CD4-positive, CD25-positive, alpha-beta regulatory T cell (primary cell): ENCODE data around the gene FBXO36. TPM values are rescaled to one million over a fixed set of nuclear protein-coding genes. Genes with fewer than 3 reads are reported as not detected.
A peak's percentile ranks its signal among the peaks of the same experiment; 100 is the strongest.

ENCODE experiments used
- ATAC-seq, 2 donors: fragments of 150-1000 bp; cut with Tn5 transposase; one replicate each; pipeline ENCODE4 v1.10.0; 2021; ENCODE audit warnings: low read depth in 2 of 2, moderate number of reproducible peaks in 2 of 2, moderate library complexity in 1 of 2
- DNase-seq, 3 donors: peaks; one replicate each; pipeline versions ENCODE4 v3.0.0 to v3.0.0-alpha.2; 2012 to 2022; ENCODE audit warnings: mixed read lengths in 1 of 3
- H3K27ac ChIP-seq: one replicate; pipeline ENCODE4 v1.7.0; 2013; ENCODE audit warnings: mild to moderate bottlenecking, low read length; ENCODE audit not compliant: insufficient read depth, poor library complexity, severe bottlenecking
- H3K27me3 ChIP-seq: one replicate; pipeline ENCODE4 v1.7.0; 2013; ENCODE audit warnings: low read length; ENCODE audit not compliant: control insufficient read depth, insufficient read depth
- H3K36me3 ChIP-seq: one replicate; pipeline ENCODE4 v1.7.0; 2013; ENCODE audit warnings: mild to moderate bottlenecking, low read length, moderate library complexity; ENCODE audit not compliant: control insufficient read depth, insufficient read depth
- H3K4me1 ChIP-seq: 2 replicates; pipeline ENCODE4 v1.7.0; 2013; ENCODE audit warnings: mild to moderate bottlenecking, low read length; ENCODE audit not compliant: insufficient read depth, control insufficient read depth, poor library complexity, severe bottlenecking
- H3K4me3 ChIP-seq: one replicate; pipeline ENCODE4 v1.7.0; 2013; ENCODE audit warnings: low read depth, mild to moderate bottlenecking, low read length, moderate library complexity
- H3K9me3 ChIP-seq, 2 experiments: 1 replicate in 1 of 2; 2 replicates in 1 of 2; pipeline ENCODE4 v1.7.0; 2013; ENCODE audit warnings: low read length in 2 of 2, mild to moderate bottlenecking in 1 of 2, moderate library complexity in 1 of 2; ENCODE audit not compliant: control insufficient read depth in 2 of 2
- H3K27ac Mint-ChIP-seq, 3 donors: one replicate each; pipeline ENCODE4 v1.8.0; 2020 to 2022; ENCODE audit warnings: mild to moderate bottlenecking in 3 of 3, mixed read lengths in 3 of 3, moderate library complexity in 2 of 3
- H3K27me3 Mint-ChIP-seq: one replicate; pipeline ENCODE4 v1.8.0; 2022; ENCODE audit warnings: mild to moderate bottlenecking, mixed read lengths
- H3K36me3 Mint-ChIP-seq: one replicate; pipeline ENCODE4 v1.8.0; 2020; ENCODE audit warnings: mixed read lengths
- H3K4me1 Mint-ChIP-seq, 4 donors: one replicate each; pipeline ENCODE4 v1.8.0; 2020 to 2022; ENCODE audit warnings: mixed read lengths in 4 of 4, mild to moderate bottlenecking in 1 of 4
- H3K4me3 Mint-ChIP-seq, 4 donors: one replicate each; pipeline ENCODE4 v1.8.0; 2020 to 2022; ENCODE audit warnings: mild to moderate bottlenecking in 4 of 4, mixed read lengths in 4 of 4, moderate library complexity in 3 of 4
- H3K9me3 Mint-ChIP-seq, 7 donors: one replicate each; pipeline ENCODE4 v1.8.0; 2020 to 2022; ENCODE audit warnings: mixed read lengths in 7 of 7, mild to moderate bottlenecking in 3 of 7, moderate library complexity in 2 of 7
- polyA plus RNA-seq, 4 donors: library from polyadenylated mRNA; unstranded; fragments of 300-500 nt; fragmentation: Illumina TruSeq; gene quantifications; one replicate each; pipeline ENCODE4 v1.2.3, GENCODE V29; 2021
- total RNA-seq: library from RNA; stranded (reverse); gene quantifications from one replicate; pipeline ENCODE4 v1.2.3, GENCODE V29; 2022

Gene FBXO36, protein sequence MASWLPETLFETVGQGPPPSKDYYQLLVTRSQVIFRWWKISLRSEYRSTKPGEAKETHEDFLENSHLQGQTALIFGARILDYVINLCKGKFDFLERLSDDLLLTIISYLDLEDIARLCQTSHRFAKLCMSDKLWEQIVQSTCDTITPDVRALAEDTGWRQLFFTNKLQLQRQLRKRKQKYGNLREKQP
- total RNA-seq (1.0 TPM), polyA plus RNA-seq (1 to 10 TPM in 2 of 4 donors, under 1 TPM in 2; 0.72 to 1.3 (median 0.94) TPM)

DNA sequence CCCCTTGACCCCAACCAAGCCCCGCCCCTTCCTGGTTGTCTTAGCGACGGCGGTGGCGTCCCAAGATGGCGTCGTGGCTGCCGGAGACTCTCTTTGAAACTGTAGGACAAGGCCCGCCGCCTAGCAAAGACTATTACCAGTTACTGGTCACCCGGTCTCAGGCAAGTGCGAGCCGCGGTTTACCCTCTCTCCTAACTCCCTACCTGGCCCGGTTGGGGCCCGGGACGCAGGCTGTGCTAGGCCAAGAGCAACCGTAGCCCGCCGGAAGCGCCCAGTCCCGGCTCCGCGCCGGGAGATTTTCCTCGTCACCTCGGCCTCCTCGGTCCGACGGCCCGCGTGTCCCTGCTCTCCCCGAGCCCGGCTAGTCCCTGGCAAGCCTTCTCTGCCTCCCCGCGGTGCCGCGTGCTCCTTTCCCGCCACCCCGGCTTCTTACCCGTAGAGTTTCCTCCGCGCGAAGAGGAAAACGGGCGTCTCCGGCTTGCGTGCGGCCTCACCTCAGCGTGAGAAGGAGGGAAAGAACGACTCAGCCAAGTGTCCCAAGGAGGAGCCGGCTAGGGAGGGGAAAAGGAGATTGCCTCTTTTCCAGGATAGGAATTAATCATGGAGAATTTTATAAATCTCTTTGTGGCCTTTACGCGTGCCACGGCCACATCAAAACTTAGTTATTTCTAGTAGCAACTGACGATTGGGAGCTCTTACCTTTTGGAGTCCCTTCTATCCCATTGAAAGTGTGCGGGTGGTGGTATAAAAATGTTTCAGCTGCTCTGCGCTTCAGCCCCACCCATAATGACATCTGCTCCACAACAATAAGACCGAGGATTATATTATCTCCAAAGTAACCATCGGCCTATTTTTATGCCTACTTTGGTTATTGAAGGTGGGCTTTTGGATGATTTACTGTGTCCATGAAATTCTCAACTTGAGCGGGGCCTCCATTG lies at the start of gene FBXO36:
Gene FBXO36 (plus strand): TSS at position 55 of the 938 bp plus-strand sequence. CDS start 11 bp downstream, at position 66.
- Histone ChIP-seq H3K36me3 (peaks cover 11% of the 10 kb centered on the region), H3K9me3 (no peaks in the 10 kb centered on the region), H3K27me3 (no peaks in the 10 kb centered on the region), H3K27ac (peak within 1 kb of the TSS; percentile 98), H3K4me3 (peak within 1 kb of the TSS; percentile 84), H3K4me1 (peaks cover 34% of the 10 kb centered on the region)
- Mint-ChIP-seq H3K27me3 (peaks cover 23% of the 10 kb centered on the region), H3K27ac (peak within 1 kb of the TSS; percentile 90 to 99 (median 98)), H3K9me3 (peaks cover 0 to 3% (median 0%) of the 10 kb centered on the region in 7 donors), H3K36me3 (peaks cover 7% of the 10 kb centered on the region), H3K4me3 (peak within 1 kb of the TSS; percentile 92 to 100 (median 98)), H3K4me1 (peaks cover 21 to 49% (median 38%) of the 10 kb centered on the region in 4 donors)
- DNase-seq (peak in 1 of 3 donors; percentile 82), ATAC-seq (peak; percentile 61 to 64)

DNA sequence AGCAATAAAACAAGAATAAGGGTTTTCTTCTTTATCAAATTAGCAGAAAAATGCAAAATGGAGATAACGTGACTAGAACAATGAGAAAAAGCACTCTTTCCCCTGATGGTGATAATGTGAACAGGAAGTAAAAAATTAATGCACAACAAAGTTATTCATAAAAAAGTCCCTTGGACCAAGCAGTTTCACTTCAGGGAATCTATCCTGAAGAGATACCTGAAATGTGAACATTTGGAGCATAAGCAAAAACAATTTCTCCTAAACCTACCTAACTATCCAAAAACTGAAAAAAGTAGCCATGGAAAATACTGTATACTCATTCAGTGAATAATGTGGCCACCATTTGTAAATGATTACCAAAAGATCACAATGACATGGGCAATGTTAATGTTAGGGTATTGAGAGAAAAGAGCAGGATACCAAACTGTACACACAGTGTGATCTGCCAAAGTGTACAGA lies 49.2 kb upstream of the FBXO36 start:
- Histone ChIP-seq H3K9me3 (no peaks in the 10 kb centered on the region), H3K4me3 (peak overlapping the region; percentile 56), H3K27ac (no peak overlapping the region), H3K4me1 (peaks cover 19% of the 10 kb centered on the region), H3K36me3 (peaks cover 44% of the 10 kb centered on the region), H3K27me3 (no peaks in the 10 kb centered on the region)
- H3K4me3 Mint-ChIP-seq = peak overlapping the region in 1 of 4 donors; percentile 44
- peak in 1 of 3 donors; percentile 14 for DNase-seq
- H3K4me1 Mint-ChIP-seq = peaks cover 45 to 81% (median 58%) of the 10 kb centered on the region in 4 donors
- peaks cover 48% of the 10 kb centered on the region for H3K36me3 Mint-ChIP-seq
- no peaks in the 10 kb centered on the region for H3K27me3 Mint-ChIP-seq
- ATAC-seq = peak in 1 of 2 donors; percentile 25
- H3K9me3 Mint-ChIP-seq = no peaks in the 10 kb centered on the region
- H3K27ac Mint-ChIP-seq = peak overlapping the region in 1 of 3 donors; percentile 59

DNA sequence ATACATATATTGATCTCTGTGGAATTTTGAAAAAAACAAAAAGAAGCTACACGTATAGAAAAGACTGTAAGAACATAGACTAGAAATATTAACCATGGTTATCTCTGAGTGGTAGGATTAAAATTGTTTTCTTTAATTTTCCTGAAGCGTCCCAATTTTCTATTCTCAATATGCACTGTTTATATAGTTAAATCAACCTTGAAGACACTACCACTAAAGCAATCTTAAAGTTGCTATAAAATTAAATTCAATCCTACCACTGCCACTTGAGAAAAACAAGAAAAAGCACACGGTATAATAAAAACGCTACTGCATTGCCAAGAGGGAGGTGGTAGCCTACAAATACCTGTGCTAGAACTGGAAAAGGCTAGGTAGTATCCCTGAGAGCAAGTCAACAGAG lies 47.7 kb upstream of the FBXO36 start:
- Histone ChIP-seq H3K4me1 (peaks cover 19% of the 10 kb centered on the region), H3K4me3 (no peak overlapping the region), H3K36me3 (peaks cover 49% of the 10 kb centered on the region), H3K27ac (no peak overlapping the region), H3K9me3 (no peaks in the 10 kb centered on the region), H3K27me3 (no peaks in the 10 kb centered on the region)
- H3K4me1 Mint-ChIP-seq = peaks cover 35 to 66% (median 47%) of the 10 kb centered on the region in 4 donors
- no peak overlapping the region for H3K4me3 Mint-ChIP-seq
- H3K27ac Mint-ChIP-seq = peak overlapping the region; percentile 27 to 85 (median 50)
- DNase-seq = no peak
- peaks cover 42% of the 10 kb centered on the region for H3K36me3 Mint-ChIP-seq
- no peaks in the 10 kb centered on the region for H3K27me3 Mint-ChIP-seq
- peaks cover 0 to 1% (median 0%) of the 10 kb centered on the region in 7 donors for H3K9me3 Mint-ChIP-seq
- ATAC-seq = no peak

DNA sequence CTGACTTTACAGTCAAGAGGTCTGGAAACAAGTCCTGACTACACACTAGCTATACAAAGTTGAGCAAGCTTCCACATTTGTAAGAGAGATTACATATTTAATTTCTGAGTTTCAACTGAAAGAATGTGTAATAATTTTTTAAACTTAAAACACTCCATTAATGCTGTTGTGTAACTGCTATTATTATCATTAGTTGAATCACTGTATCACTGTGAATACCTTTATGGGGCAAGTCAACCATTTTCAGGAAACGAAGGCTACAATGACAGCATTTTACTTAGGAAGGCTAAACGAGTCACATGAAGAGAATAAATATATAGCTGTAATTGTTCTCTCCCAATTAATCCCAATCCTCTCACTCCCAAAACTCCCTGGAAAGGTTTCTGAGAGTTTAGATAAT lies 46.8 kb upstream of the FBXO36 start:
- Histone ChIP-seq H3K36me3 (peaks cover 46% of the 10 kb centered on the region), H3K9me3 (no peaks in the 10 kb centered on the region), H3K4me3 (no peak overlapping the region), H3K27ac (no peak overlapping the region), H3K27me3 (no peaks in the 10 kb centered on the region), H3K4me1 (peaks cover 19% of the 10 kb centered on the region)
- no peak for ATAC-seq
- no peak for DNase-seq
- H3K4me1 Mint-ChIP-seq = peaks cover 28 to 57% (median 40%) of the 10 kb centered on the region in 4 donors
- no peaks in the 10 kb centered on the region for H3K27me3 Mint-ChIP-seq
- H3K9me3 Mint-ChIP-seq = peaks cover 0 to 1% (median 0%) of the 10 kb centered on the region in 7 donors
- peak overlapping the region in 2 of 3 donors; percentile 84 to 85 for H3K27ac Mint-ChIP-seq
- H3K36me3 Mint-ChIP-seq = peaks cover 40% of the 10 kb centered on the region
- H3K4me3 Mint-ChIP-seq = no peak overlapping the region

DNA sequence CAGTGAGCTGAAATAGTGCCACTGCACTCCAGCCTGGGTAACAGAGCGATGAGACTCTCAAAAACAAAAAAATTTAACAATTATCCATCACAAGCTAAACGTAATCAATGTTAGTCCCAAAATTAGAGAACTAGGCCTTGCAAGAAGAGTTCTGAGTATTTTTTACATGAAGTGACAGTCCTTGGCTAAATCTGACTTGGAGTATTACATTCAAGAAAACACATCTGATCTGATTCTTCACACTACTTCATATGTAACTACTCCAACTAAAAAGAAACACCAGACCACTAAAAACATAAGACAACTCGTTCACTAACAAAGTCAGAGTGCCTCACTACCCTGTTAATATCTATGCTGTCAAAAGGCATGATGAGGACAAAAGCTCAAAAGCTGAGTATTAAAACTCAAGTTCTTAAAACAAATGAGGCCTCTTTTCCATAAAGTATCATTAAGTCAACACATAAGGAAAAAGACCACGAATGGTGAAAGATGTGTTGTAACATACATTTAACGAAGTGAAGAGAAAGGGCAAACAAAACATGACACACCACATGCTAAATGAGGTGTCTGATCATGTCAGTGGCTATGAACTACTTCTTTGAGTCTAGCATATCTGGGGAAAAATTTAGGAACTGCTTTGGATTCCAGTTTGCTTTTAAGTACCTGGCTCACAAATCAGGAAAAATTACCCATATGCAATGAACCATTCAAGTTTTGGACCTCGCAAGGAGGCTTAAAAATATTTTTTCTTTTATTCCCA lies 42.9 kb upstream of the FBXO36 start:
- Mint-ChIP-seq H3K9me3 (peaks cover 0 to 1% (median 0%) of the 10 kb centered on the region in 7 donors), H3K4me1 (peaks cover 36 to 50% (median 44%) of the 10 kb centered on the region in 4 donors), H3K27ac (peak overlapping the region in 1 of 3 donors; percentile 27), H3K36me3 (peaks cover 38% of the 10 kb centered on the region), H3K4me3 (no peak overlapping the region), H3K27me3 (no peaks in the 10 kb centered on the region)
- Histone ChIP-seq H3K4me1 (peaks cover 8% of the 10 kb centered on the region), H3K27me3 (no peaks in the 10 kb centered on the region), H3K27ac (no peak overlapping the region), H3K36me3 (peaks cover 38% of the 10 kb centered on the region), H3K4me3 (no peak overlapping the region), H3K9me3 (no peaks in the 10 kb centered on the region)
- DNase-seq (no peak), ATAC-seq (no peak)

DNA sequence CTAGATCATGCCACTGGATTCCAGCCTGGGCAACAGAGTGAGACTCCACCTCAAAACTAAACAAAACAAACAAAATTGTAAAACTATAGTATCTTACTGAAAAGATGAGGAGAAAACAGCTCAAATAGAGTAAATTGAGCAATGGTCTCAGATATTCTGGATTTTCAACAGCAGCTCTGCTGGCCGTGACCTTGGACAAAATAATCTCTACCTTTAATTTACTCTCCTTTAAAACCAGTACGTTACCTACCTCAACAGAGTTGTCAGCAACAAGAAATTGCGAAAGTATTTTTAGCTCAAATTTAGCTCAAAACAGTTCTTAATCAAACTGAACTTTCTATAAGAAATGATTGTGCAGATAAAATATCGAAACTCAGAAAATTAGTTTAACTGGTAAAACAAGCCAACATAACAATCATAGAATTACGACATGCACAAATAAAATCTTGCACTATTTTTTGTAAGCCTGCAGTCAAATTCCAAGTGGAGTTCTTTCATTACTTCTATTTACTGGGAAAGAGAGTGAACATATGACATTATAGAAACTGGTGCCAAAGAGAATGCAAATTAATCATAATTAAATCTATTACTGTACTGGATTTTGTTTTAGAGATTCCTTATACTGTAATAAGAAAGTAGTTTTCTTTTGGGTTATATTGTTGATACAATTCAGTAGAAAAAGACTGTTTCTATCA lies 41.3 kb upstream of the FBXO36 start:
- Mint-ChIP-seq H3K27ac (no peak overlapping the region), H3K27me3 (no peaks in the 10 kb centered on the region), H3K4me3 (no peak overlapping the region), H3K4me1 (peaks cover 31 to 55% (median 43%) of the 10 kb centered on the region in 4 donors), H3K9me3 (peaks cover 0 to 1% (median 0%) of the 10 kb centered on the region in 7 donors), H3K36me3 (peaks cover 24% of the 10 kb centered on the region)
- DNase-seq = no peak
- Histone ChIP-seq H3K4me3 (no peak overlapping the region), H3K9me3 (no peaks in the 10 kb centered on the region), H3K36me3 (peaks cover 29% of the 10 kb centered on the region), H3K27me3 (no peaks in the 10 kb centered on the region), H3K27ac (no peak overlapping the region), H3K4me1 (peaks cover 4% of the 10 kb centered on the region)
- no peak for ATAC-seq
